HCEC 1CT (cell line): Measurements from ENCODE around the gene TTYH3.
A peak's percentile ranks its signal among the peaks of the same experiment; 100 is the strongest.
"Not testable (repeated sequence)": the region's sequence is repeated elsewhere in the genome, so short reads cannot be mapped to it uniquely, and the experiment has no call there.

Experiments used
- DNase-seq: peaks from one replicate; pipeline ENCODE4 v3.0.0-alpha.2; 2017

Gene TTYH3

GRCh38 chr7:2689951-2690705 is 58.3 kb downstream of the TTYH3 start:
- DNase-seq = no peak

GRCh38 chr7:2691011-2691707 is 59.4 kb downstream of the TTYH3 start:
- DNase-seq = no peak

GRCh38 chr7:2691932-2692439 is 60.2 kb downstream of the TTYH3 start:
- DNase-seq = not testable (repeated sequence)

GRCh38 chr7:2692543-2692942 is 60.8 kb downstream of the TTYH3 start:
- no peak for DNase-seq

GRCh38 chr7:2693420-2694121 is 61.8 kb downstream of the TTYH3 start:
- not testable (repeated sequence) for DNase-seq

- DNase-seq = not testable (repeated sequence)
Observed at GRCh38 chr7:2694122-2694436, 62.3 kb downstream of the TTYH3 start.

GRCh38 chr7:2698581-2699288 is 66.9 kb downstream of the TTYH3 start:
- DNase-seq = no peak

- no peak for DNase-seq
Observed at GRCh38 chr7:2699289-2699620, 67.5 kb downstream of the TTYH3 start.

- DNase-seq = no peak
Observed at GRCh38 chr7:2700141-2700850, 68.5 kb downstream of the TTYH3 start.

- no peak for DNase-seq
Observed at GRCh38 chr7:2701424-2701823, 69.6 kb downstream of the TTYH3 start.

GRCh38 chr7:2701832-2702593 is 70.2 kb downstream of the TTYH3 start:
- DNase-seq = peak; percentile 14

- no peak for DNase-seq
Observed at GRCh38 chr7:2702594-2702957, 70.8 kb downstream of the TTYH3 start.

GRCh38 chr7:2705371-2706096 is 73.7 kb downstream of the TTYH3 start:
- DNase-seq = no peak

GRCh38 chr7:2706685-2707126 is 74.9 kb downstream of the TTYH3 start:
- no peak for DNase-seq

- DNase-seq = no peak
Observed at GRCh38 chr7:2707481-2707880, 75.7 kb downstream of the TTYH3 start.

GRCh38 chr7:2708041-2708440 is 76.3 kb downstream of the TTYH3 start:
- no peak for DNase-seq

GRCh38 chr7:2708547-2709310 is 76.9 kb downstream of the TTYH3 start:
- no peak for DNase-seq

- no peak for DNase-seq
Observed at GRCh38 chr7:2709553-2710285, 77.9 kb downstream of the TTYH3 start.

- DNase-seq = no peak
Observed at GRCh38 chr7:2710286-2710655, 78.5 kb downstream of the TTYH3 start.
